Suprapubic skin (tissue), 4 donors: ENCODE results near the gene KIAA1671. TPM values are rescaled to one million over a fixed set of nuclear protein-coding genes. Genes with fewer than 3 reads are reported as not detected.

Experiments
- DNase-seq, 2 donors: peaks; one replicate each; pipeline ENCODE4 v3.0.0-alpha.2; 2019; ENCODE audit warnings: low spot score in 2 of 2
- H3K27ac ChIP-seq: fragments of 200-600 bp; sonication (generic); one replicate; pipeline ENCODE4 v1.5.1; 2019
- H3K27me3 ChIP-seq: fragments of 200-600 bp; sonication (generic); one replicate; pipeline ENCODE4 v1.5.1; 2019
- H3K36me3 ChIP-seq: fragments of 200-600 bp; sonication (generic); one replicate; pipeline ENCODE4 v1.5.1; 2019
- H3K4me1 ChIP-seq: fragments of 200-600 bp; sonication (generic); one replicate; pipeline ENCODE4 v1.5.1; 2019
- H3K4me3 ChIP-seq: fragments of 200-600 bp; sonication (generic); one replicate; pipeline ENCODE4 v1.5.1; 2019; ENCODE audit warnings: mild to moderate bottlenecking
- H3K9me3 ChIP-seq: fragments of 200-600 bp; sonication (generic); one replicate; pipeline ENCODE4 v1.5.1; 2019
- CTCF ChIP-seq, 2 donors: fragments of 200-600 bp in 1 of 2; fragments of 450-650 bp in 1 of 2; sonication (generic) in 1 of 2; IDR thresholded peaks; one replicate each; pipeline ENCODE4 v1.5.1; 2016 to 2019; ENCODE audit warnings: antibody characterized with exemption in 2 of 2, mild to moderate bottlenecking in 1 of 2, moderate library complexity in 1 of 2
- EP300 ChIP-seq: sonication (generic); formaldehyde crosslinking; IDR thresholded peaks from one replicate; pipeline ENCODE4 v1.6.1; 2017; ENCODE audit warnings: antibody characterized with exemption
- POLR2A ChIP-seq, 2 donors: fragments of 450-650 bp; IDR thresholded peaks; one replicate each; pipeline ENCODE4 v1.6.1; 2017; ENCODE audit warnings: antibody characterized with exemption in 2 of 2, mild to moderate bottlenecking in 2 of 2, moderate library complexity in 2 of 2
- POLR2AphosphoS5 ChIP-seq, 3 donors: sonication (generic); formaldehyde crosslinking; IDR thresholded peaks; one replicate each; pipeline ENCODE4 v1.6.1; 2017; ENCODE audit warnings: antibody characterized with exemption in 3 of 3
- WGBS: methylation state at CpG from one replicate; pipeline ENCODE4 v1.1.5; 2018; 5-methylcytosine and 5-hydroxymethylcytosine counted together
- total RNA-seq, 4 donors: library from RNA; depleted of rRNA; stranded (reverse); fragments of >200 nt; gene quantifications; one replicate each; pipeline ENCODE4 v1.1.0, GENCODE V29; 2016

The KIAA1671 gene
- total RNA-seq, 4 donors from 2014 or later = 74.4 to 116 (median 97.0) TPM

DNA sequence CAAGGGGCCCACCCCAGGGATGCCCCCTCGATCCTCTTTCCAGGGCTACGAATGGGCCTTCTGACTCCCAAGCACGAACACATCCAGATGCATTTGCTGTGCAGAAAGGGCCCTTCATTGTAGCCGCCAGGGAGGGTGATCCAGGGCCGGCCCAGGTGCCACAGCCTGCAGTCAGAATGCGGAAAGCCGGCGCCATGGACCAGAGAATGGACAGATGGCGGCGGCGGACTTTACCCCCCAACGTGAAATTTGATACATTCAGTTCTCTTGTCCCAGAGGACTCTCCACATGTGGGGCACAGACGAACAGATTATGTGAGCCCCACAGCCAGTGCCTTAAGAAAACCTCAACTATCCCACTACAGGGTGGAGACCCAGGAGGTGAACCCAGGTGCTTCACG, 87.2 kb downstream of the KIAA1671 start:
- peaks cover 31% of the 10 kb centered on the region for H3K36me3 ChIP-seq
- TF ChIP-seq CTCF (IDR thresholded peaks at IDR 0.05) (no peak), EP300 (no peak), POLR2AphosphoS5 (IDR thresholded peaks at IDR 0.05) (no peak), POLR2A (IDR thresholded peaks at IDR 0.05) (no peak)
- no peak overlapping the region for H3K4me3 ChIP-seq
- no peaks in the 10 kb centered on the region for H3K4me1 ChIP-seq
- no peak overlapping the region for H3K27ac ChIP-seq
- DNase-seq = no peak
- H3K27me3 ChIP-seq = no peaks in the 10 kb centered on the region
- H3K9me3 ChIP-seq = no peaks in the 10 kb centered on the region
- WGBS = 87% methylated on average over 12 of the region's 14 CpGs

DNA sequence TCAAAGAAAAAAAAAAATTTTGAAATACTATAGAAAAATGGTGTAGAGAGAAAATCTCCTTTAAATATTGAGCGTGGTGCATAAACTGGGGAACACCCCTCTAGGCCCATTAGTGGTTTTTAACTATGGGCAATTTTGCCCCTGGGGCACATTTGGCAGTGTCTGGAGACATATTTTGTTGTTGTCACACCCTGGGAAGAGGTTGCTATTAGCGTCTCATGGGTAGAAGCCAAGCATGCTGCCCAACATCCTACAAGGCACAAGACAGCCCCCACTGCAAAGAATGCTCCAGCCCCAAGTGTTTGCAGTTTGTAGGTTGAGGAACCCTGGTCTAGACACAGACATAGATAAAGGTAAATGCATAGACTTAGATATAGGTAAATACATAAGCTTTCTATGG, 92.6 kb downstream of the KIAA1671 start:
- no peak for DNase-seq
- peaks cover 23% of the 10 kb centered on the region for H3K36me3 ChIP-seq
- no peak for TF ChIP-seq POLR2AphosphoS5 (IDR thresholded peaks at IDR 0.05)
- no peak for TF ChIP-seq POLR2A (IDR thresholded peaks at IDR 0.05)
- no peak for TF ChIP-seq EP300
- no peak for TF ChIP-seq CTCF (IDR thresholded peaks at IDR 0.05)
- no peaks in the 10 kb centered on the region for H3K9me3 ChIP-seq
- H3K4me1 ChIP-seq = no peaks in the 10 kb centered on the region
- H3K27me3 ChIP-seq = no peaks in the 10 kb centered on the region
- 45% methylated on average over 2 of the region's 2 CpGs for WGBS
- H3K27ac ChIP-seq = no peak overlapping the region
- H3K4me3 ChIP-seq = no peak overlapping the region

DNA sequence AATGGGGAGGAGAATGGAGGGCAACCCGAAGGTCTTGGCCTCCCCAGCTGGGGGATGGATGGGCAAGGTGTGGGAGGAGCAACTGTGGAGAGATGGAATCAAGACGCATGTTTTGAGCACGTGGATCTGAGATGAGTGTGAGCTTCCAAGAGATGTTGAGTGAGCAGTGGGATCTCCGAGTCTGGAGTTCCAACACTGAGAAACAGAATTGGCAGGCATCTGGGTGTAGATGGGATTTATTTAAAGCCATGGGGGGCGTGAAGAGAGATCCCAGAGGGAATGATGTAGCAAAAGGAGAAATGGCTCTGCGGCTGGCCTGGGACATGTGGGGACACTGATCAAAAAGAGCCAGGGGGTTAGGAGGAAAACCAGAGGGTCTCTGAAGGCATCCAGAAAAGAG, 95.6 kb downstream of the KIAA1671 start:
- H3K9me3 ChIP-seq = no peaks in the 10 kb centered on the region
- H3K27me3 ChIP-seq = no peaks in the 10 kb centered on the region
- peaks cover 2% of the 10 kb centered on the region for H3K4me1 ChIP-seq
- no peak for TF ChIP-seq POLR2AphosphoS5 (IDR thresholded peaks at IDR 0.05)
- TF ChIP-seq POLR2A (IDR thresholded peaks at IDR 0.05) = no peak
- TF ChIP-seq CTCF (IDR thresholded peaks at IDR 0.05) = no peak
- no peak for DNase-seq
- peaks cover 12% of the 10 kb centered on the region for H3K36me3 ChIP-seq
- WGBS = 63% methylated on average over 6 of the region's 6 CpGs
- no peak overlapping the region for H3K27ac ChIP-seq
- H3K4me3 ChIP-seq = no peak overlapping the region

- Histone ChIP-seq H3K27ac (no peak overlapping the region), H3K9me3 (no peaks in the 10 kb centered on the region), H3K36me3 (peaks cover 12% of the 10 kb centered on the region), H3K4me1 (peaks cover 2% of the 10 kb centered on the region), H3K27me3 (no peaks in the 10 kb centered on the region), H3K4me3 (no peak overlapping the region)
- 67% methylated on average over 9 of the region's 9 CpGs for WGBS
- peak in 1 of 2 donors; percentile 83 for DNase-seq
- TF ChIP-seq CTCF (IDR thresholded peaks at IDR 0.05) (peak; percentile 73 to 74), POLR2AphosphoS5 (IDR thresholded peaks at IDR 0.05) (no peak)
These were observed 96.4 kb downstream of the KIAA1671 start for GRCh38 chr22:25048659-25049647.

DNA sequence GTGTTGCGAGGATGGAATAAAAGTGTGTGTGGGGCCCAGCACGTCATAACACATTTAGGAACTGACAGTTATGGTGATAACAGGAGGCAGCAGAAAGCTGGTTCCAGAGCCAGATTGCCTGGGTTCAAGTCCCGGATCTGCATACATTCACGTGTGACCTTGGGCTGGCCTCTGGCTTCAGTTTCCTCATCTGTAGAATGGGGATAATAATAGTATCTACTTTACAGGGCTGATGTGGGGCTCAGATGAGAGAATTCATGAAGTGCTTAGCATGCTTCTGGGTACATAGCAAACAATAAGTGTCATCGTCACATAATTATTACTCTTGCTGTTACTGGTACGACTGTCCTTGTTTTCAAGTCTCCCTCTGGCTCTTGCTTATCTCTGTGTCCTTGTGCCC, 97.3 kb downstream of the KIAA1671 start:
- 94% methylated on average over 6 of the region's 6 CpGs for WGBS
- Histone ChIP-seq H3K27me3 (no peaks in the 10 kb centered on the region), H3K9me3 (no peaks in the 10 kb centered on the region), H3K36me3 (peaks cover 12% of the 10 kb centered on the region), H3K4me1 (peaks cover 2% of the 10 kb centered on the region), H3K27ac (no peak overlapping the region), H3K4me3 (no peak overlapping the region)
- no peak for DNase-seq
- TF ChIP-seq CTCF (IDR thresholded peaks at IDR 0.05) = no peak
- TF ChIP-seq EP300 = no peak
- no peak for TF ChIP-seq POLR2A (IDR thresholded peaks at IDR 0.05)
- TF ChIP-seq POLR2AphosphoS5 (IDR thresholded peaks at IDR 0.05) = no peak
